ENCODE results near the gene ERICH4.

- TF ChIP-seq CTCF (IDR thresholded peaks at IDR 0.05), result no peak
- TF ChIP-seq POLR2A (IDR thresholded peaks at IDR 0.05), result no peak
Measured at GRCh38 chr19:41412953-41413352, 30.0 kb upstream of the ERICH4 start.

Measured in heart left ventricle (tissue), 13 donors.